NCI-H82 treated with DMSO at 0.1 percent for 48 hours (cell line): Measurements from ENCODE around the gene PLXNA2.

Source experiments
- DNase-seq: peaks from one replicate; lab custom pipeline; 2025; ENCODE audit not compliant: unreplicated experiment; lab: John Stamatoyannopoulos, UW

Gene PLXNA2

DNA sequence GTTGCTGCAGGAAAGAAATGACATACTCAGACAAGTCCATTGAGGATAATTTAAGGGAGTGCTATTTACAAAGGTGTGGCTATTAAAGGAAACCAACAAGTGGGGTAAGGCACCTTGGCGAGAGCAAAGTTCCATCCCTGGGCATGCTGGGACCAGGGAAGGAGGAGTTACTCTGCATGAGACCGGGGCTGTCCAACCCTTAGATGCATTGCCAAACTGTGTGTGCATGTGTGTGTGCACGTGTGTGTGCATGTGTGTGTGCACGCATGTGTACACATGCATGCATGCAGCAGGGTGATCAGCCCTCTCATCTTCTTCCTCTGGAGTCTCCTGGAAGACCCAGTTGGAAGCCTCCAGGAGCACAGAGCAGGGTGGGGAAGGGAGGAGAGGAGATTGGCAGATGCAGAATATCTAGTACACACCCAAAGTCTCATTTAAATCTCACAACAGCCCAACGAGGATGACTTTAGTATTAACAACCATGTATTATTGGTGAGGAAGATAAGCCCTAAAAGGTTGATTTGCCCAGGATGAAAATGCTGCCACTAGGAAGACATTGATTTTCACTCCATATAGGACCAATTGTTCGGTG lies 261.0 kb downstream of the PLXNA2 start:
- no peak for DNase-seq

DNA sequence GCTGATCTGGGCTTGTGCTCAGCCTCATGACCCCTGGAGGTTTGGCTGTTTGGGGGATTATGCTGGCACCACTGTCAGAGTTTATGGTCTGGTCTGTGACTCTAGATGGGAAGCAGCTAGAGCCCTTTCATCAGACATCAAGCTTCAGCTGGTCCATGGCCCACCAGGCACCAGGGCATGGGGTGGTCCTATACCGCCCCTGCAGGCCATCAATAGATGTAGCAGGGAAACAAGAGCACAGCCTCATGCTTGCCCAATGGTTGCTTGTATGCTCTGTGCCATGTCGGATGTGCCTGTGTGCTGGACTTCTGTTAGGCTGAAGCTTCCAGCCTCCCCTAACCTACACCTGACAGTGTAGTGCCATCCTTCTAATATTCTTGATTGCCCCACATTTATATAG lies 262.2 kb downstream of the PLXNA2 start:
- peak; percentile 47 for DNase-seq

DNA sequence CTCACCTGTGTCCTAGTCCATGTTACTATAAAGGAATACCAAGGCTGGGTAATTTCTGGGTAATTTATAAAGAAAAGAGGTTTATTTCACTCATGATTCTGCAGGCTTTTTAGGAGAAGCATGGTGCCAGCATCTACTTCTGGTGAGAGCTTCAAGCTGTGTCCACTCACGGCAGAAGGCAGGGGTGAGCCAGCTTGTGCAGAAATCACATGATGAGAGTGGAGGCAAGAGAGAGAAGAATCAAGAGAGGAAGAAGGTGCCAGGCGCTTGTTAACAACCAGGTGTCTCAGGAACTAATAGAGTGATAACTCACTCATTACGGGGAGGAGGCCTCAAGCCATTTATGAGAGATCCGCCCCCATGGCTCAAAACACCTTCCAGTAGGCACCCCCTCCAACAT lies 265.7 kb downstream of the PLXNA2 start:
- no peak for DNase-seq

DNA sequence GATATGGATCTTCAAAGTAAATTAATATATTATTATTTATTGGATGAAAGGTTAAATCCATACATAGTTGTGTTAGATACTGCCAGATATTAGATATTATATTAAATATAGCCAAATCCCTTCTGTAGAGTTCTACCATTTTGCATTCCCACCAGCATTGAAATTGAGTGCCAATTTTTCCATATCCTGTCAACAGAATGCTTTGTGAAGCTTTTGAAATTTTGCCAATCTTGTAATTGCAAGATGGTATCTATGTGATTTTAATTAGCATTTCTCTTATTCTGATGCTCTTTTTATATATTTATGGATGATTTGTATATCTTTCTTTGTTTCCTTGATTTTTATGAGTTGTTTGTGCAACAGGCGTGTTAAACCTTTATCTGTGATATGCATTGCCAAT lies 266.3 kb downstream of the PLXNA2 start:
- no peak for DNase-seq

DNA sequence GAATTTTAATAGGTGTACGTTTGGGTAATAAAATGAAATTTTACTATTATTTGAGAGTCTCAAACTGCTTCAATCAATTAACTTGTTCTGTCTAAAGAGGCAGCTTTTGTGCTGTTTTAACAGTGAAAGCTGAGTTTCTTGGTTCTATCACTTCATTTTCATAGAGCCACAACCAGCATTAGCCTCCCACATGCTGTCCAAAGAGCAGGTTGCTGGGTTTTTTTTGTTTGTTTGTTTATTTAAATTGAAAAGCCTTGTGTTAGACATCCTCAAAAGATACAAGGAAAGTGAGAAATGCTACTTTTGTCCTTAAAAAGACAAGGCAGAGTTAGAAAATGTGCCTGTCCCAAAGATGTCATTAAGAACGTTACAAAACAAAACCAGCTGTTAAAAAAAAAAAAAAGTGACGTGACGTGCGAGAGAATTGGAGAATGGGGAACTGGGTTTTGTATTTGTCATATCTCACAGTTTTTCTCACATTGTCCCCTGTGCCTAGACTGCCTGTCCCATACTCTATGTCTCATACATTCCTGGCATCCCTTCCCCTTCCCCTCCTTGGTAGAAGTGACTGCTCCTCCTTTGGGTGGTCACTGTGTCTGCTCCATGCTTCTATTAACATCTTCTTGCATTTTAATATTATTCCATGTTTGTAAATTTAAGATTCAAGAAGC lies 270.2 kb downstream of the PLXNA2 start:
- DNase-seq, result no peak

DNA sequence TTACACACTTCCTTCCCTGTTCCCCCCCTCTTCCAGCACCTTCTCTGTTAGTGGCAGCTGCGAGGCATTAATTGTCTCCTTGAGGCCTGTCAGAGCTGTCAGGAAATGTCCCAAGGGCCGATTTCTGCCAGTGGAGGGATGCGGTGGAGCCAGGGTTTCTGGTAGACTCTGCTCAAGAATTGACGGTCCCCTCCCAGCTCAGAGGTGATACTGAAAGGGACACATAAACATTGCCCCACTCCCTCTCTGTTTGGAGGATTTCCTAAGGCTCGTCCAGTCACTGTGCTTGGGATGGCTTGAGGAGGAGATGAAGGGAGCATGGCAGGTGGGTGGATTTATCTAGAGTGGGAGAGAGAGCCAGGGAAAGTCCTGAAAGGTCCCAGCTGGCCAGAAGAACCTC lies 271.8 kb downstream of the PLXNA2 start:
- DNase-seq, result peak; percentile 42
